Endodermal cell (in vitro differentiated cells): ENCODE results near the gene PEX13. TPM values are rescaled to one million over a fixed set of nuclear protein-coding genes. Genes with fewer than 3 reads are reported as not detected.

Source experiments
- DNase-seq: peaks from one replicate; pipeline ENCODE4 v3.0.0-alpha.2; 2017
- H3K27ac ChIP-seq: 2 replicates; pipeline ENCODE4 v1.5.1; 2013; ENCODE audit warnings: mild to moderate bottlenecking, low read depth, low read length, moderate library complexity
- H3K27me3 ChIP-seq: 2 replicates; pipeline ENCODE4 v1.6.1; 2013; ENCODE audit warnings: mild to moderate bottlenecking, low read length, moderate library complexity; ENCODE audit not compliant: insufficient read depth, control insufficient read depth, poor library complexity, severe bottlenecking
- H3K36me3 ChIP-seq: 2 replicates; pipeline ENCODE4 v1.7.0; 2013; ENCODE audit warnings: mild to moderate bottlenecking, low read length, moderate library complexity; ENCODE audit not compliant: control insufficient read depth, insufficient read depth
- H3K4me1 ChIP-seq: one replicate; pipeline ENCODE4 v1.7.0; 2013; ENCODE audit warnings: low read length; ENCODE audit not compliant: control insufficient read depth, insufficient read depth
- H3K4me3 ChIP-seq: 2 replicates; pipeline ENCODE4 v1.5.1; 2013; ENCODE audit warnings: mild to moderate bottlenecking, low read length, moderate library complexity
- H3K9ac ChIP-seq: 2 replicates; pipeline ENCODE4 v1.6.1; 2013; ENCODE audit warnings: mild to moderate bottlenecking, low read length, moderate library complexity; ENCODE audit not compliant: poor library complexity, severe bottlenecking; ENCODE audit errors: extremely low read depth
- H3K9me3 ChIP-seq: 2 replicates; pipeline ENCODE4 v1.6.1; 2013; ENCODE audit warnings: mild to moderate bottlenecking, low read length, moderate library complexity; ENCODE audit not compliant: control insufficient read depth
- H3K27ac Mint-ChIP-seq: 2 replicates; pipeline ENCODE4 v1.8.0; 2020; ENCODE audit warnings: mixed read lengths
- H3K27me3 Mint-ChIP-seq: 2 replicates; pipeline ENCODE4 v1.8.0; 2021; ENCODE audit warnings: mild to moderate bottlenecking, mixed read lengths; ENCODE audit not compliant: insufficient read depth
- H3K36me3 Mint-ChIP-seq: 2 replicates; pipeline ENCODE4 v1.8.0; 2020; ENCODE audit warnings: low read depth, mixed read lengths
- H3K4me1 Mint-ChIP-seq: 2 replicates; pipeline ENCODE4 v1.8.0; 2020; ENCODE audit warnings: mixed read lengths
- H3K4me3 Mint-ChIP-seq: 2 replicates; pipeline ENCODE4 v1.8.0; 2020; ENCODE audit warnings: mild to moderate bottlenecking, moderate library complexity, mixed read lengths
- H3K9me3 Mint-ChIP-seq: 2 replicates; pipeline ENCODE4 v1.8.0; 2020; ENCODE audit warnings: mild to moderate bottlenecking, mixed read lengths
- CTCF ChIP-seq: fragments of 200-600 bp; sonication (generic); conservative IDR thresholded peaks from 2 replicates; pipeline ENCODE4 v1.5.0; 2021; ENCODE audit warnings: antibody characterized with exemption, mild to moderate bottlenecking
- WGBS, 2 experiments: methylation state at CpG; one replicate each; pipeline versions ENCODE4 v1.1.5 to v1.1.7; 2013; ENCODE audit warnings: missing lambda C conversion rate in 2 of 2, mixed read lengths in 1 of 2; ENCODE audit not compliant: insufficient coverage in 1 of 2, insufficient read length in 1 of 2; 5-methylcytosine and 5-hydroxymethylcytosine counted together
- total RNA-seq, 2 donors: library from RNA; stranded (reverse); fragmentation: NEBNext Ultra II Directional in 1 of 2; extraction: Animal tissue kit (Norgen Biotek cat#: 25700) in 1 of 2; gene quantifications; 2 replicates in 1 of 2; 3 replicates in 1 of 2; pipeline ENCODE4 v1.2.1, GENCODE V29; 2021

The PEX13 gene
- total RNA-seq, 2 donors from 2014 or later, result 24.3 to 25.9 TPM

DNA sequence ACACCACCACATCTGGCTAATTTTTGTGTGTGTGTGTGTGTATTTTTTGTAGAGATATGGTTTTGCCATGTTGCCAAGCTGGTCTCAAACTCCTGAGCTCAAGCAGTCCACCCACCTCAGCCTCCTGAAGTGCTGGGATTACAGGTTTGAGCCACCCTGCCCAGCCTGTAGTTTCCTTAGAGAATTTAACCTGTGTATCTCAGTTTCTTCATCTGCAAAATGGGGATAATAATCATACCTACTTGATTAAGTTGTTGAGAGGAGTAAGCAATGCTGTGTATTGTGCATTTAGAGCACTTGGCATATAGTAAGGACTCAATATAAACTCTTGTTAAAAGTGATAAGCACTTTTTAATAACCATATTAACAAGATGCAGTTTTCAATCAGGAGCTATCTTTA, 41.9 kb downstream of the PEX13 start:
- H3K27ac Mint-ChIP-seq, result no peak overlapping the region
- H3K36me3 ChIP-seq, result peaks cover 8% of the 10 kb centered on the region
- H3K27me3 ChIP-seq, result no peaks in the 10 kb centered on the region
- no peak overlapping the region for H3K27ac ChIP-seq
- DNase-seq, result no peak
- no peak overlapping the region for H3K4me3 Mint-ChIP-seq
- peaks cover 1% of the 10 kb centered on the region for H3K9me3 Mint-ChIP-seq
- no peaks in the 10 kb centered on the region for H3K9me3 ChIP-seq
- TF ChIP-seq CTCF, result no peak
- H3K27me3 Mint-ChIP-seq, result peaks cover 2% of the 10 kb centered on the region
- H3K9ac ChIP-seq, result no peak overlapping the region
- peaks cover 26% of the 10 kb centered on the region for H3K36me3 Mint-ChIP-seq
- no peaks in the 10 kb centered on the region for H3K4me1 Mint-ChIP-seq
- no peaks in the 10 kb centered on the region for H3K4me1 ChIP-seq
- no peak overlapping the region for H3K4me3 ChIP-seq

DNA sequence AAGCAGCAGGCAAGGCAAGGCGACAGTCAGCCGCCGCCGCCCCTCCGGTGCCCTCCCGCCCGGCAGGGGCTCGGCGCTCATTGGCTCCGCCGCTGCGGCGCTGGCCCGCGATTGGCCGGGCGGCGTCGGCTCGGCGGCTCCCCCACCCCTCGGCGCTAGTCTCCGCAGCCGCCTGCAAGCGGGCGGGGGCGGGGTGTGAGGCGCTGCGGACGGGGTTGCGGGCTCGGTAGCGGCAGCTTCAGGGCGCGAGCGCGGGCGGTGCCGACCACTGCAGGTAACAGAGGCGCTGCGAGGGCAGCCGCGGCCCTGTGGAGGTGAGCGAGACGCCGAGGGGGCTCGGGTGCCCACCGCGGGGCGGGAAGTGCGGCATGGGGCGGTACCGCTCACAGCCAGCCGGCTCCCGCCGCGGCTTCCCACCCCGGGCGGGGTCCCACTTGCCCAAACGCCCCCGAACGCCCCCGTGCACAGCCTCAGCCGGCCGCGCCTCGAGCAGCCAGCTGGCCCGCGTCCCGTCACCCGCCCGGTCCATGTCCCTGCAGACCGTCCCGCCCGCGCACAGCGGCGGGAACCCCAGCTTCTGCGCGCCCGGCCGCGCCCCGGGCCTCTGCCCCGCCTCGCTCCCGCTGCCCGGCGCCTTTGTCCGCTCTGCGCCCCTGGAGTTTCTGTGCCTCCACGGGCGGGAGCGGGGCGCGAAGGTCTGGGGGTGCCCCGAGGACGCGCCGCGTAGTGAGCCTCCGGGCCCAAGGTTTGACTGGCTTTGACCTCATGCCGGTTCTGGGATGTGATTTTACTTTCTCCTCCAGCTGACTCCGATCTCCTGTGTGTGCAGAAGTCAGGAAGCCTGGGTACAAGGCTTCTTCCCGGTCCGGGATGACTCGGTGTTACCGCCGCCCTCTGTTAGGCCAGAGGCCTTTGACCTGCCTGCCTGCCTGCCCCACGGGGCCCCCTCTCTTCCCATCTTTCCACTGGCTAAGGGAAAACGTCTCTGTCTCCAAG, 48.5 kb downstream of the PEX13 start, which contains the start of gene SANBR:
Gene SANBR, plus strand, starts transcription at position 158 of the 996 bp plus-strand sequence. CDS start 4,480 bp downstream, outside the sequence.
- no peaks in the 10 kb centered on the region for H3K9me3 ChIP-seq
- H3K9ac ChIP-seq, result peak within 1 kb of the TSS; percentile 58
- peak; percentile 96 for DNase-seq
- H3K4me1 ChIP-seq, result no peaks in the 10 kb centered on the region
- H3K27ac ChIP-seq, result peak within 1 kb of the TSS; percentile 87
- peaks cover 20% of the 10 kb centered on the region for H3K36me3 ChIP-seq
- H3K27me3 ChIP-seq, result no peaks in the 10 kb centered on the region
- peak; percentile 7 for TF ChIP-seq CTCF
- 0% methylated on average over 56 to 111 of the region's 112 CpGs for WGBS, 2 experiments
- H3K9me3 Mint-ChIP-seq, result peaks cover 1% of the 10 kb centered on the region
- peaks cover 16% of the 10 kb centered on the region for H3K36me3 Mint-ChIP-seq
- peak within 1 kb of the TSS; percentile 78 for H3K4me3 ChIP-seq
- H3K27ac Mint-ChIP-seq, result peak within 1 kb of the TSS; percentile 89
- H3K4me1 Mint-ChIP-seq, result peaks cover 4% of the 10 kb centered on the region
- peak within 1 kb of the TSS; percentile 93 for H3K4me3 Mint-ChIP-seq
- peaks cover 2% of the 10 kb centered on the region for H3K27me3 Mint-ChIP-seq

- no peak for TF ChIP-seq CTCF
- peaks cover 77% of the 10 kb centered on the region for H3K36me3 ChIP-seq
- WGBS, 2 experiments, result 100% methylated on average over 1 of the region's 1 CpG
- Mint-ChIP-seq H3K4me1 (no peaks in the 10 kb centered on the region), H3K4me3 (no peak overlapping the region), H3K9me3 (no peaks in the 10 kb centered on the region), H3K27me3 (no peaks in the 10 kb centered on the region), H3K36me3 (peaks cover 58% of the 10 kb centered on the region), H3K27ac (no peak overlapping the region)
- no peak for DNase-seq
- no peaks in the 10 kb centered on the region for H3K9me3 ChIP-seq
- no peaks in the 10 kb centered on the region for H3K4me1 ChIP-seq
- H3K4me3 ChIP-seq, result no peak overlapping the region
- no peak overlapping the region for H3K27ac ChIP-seq
- no peak overlapping the region for H3K9ac ChIP-seq
- H3K27me3 ChIP-seq, result no peaks in the 10 kb centered on the region
These were observed 56.6 kb downstream of the PEX13 start for GRCh38 chr2:61074100-61074499.
